GF-D8 (cell line): Measurements from ENCODE around the gene RPUSD3.
"Not testable (repeated sequence)": the region's sequence is repeated elsewhere in the genome, so short reads cannot be mapped to it uniquely, and the experiment has no call there.

Experiments
- DNase-seq: peaks from one replicate; lab custom pipeline; 2025; lab: John Stamatoyannopoulos, UW

RPUSD3 gene, protein sequence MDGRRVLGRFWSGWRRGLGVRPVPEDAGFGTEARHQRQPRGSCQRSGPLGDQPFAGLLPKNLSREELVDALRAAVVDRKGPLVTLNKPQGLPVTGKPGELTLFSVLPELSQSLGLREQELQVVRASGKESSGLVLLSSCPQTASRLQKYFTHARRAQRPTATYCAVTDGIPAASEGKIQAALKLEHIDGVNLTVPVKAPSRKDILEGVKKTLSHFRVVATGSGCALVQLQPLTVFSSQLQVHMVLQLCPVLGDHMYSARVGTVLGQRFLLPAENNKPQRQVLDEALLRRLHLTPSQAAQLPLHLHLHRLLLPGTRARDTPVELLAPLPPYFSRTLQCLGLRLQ

DNA sequence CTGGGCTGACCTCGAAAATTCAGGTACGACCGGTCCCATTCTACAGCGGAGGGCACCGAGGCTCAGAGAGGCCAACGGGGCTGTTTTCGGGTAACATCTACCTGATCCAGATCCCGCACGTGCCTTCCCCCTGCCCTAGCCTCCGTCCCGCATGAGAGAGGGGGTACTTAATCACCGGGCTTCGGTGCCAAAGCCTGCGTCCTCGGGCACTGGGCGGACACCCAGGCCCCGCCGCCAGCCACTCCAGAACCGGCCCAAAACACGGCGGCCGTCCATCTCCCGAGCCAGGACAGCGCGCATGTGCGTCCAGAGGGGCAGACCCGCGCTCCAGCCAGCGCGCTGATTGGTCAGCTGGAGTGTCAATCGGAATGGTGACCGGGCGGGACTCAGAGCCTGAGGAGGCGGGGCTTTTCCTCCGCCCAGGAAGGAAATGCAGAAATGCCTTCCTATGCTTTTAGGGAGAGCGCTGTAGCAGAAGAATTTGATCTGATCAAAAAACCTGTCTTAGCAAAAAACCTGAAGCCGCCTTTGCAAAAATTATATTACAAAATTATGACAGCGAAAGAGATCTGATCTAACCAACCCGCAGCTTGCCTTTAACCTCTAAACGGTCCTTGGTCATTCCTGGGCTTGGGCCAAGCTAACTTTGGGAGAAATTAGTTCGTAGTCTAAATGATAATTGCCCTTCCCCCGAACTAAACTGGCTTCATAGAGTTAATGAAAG, at the start of gene RPUSD3:
RPUSD3 (minus strand) TSS at position 294 of the 724 bp plus-strand sequence; CDS start at position 276, 18 bp downstream.
- DNase-seq: peak; percentile 83

DNA sequence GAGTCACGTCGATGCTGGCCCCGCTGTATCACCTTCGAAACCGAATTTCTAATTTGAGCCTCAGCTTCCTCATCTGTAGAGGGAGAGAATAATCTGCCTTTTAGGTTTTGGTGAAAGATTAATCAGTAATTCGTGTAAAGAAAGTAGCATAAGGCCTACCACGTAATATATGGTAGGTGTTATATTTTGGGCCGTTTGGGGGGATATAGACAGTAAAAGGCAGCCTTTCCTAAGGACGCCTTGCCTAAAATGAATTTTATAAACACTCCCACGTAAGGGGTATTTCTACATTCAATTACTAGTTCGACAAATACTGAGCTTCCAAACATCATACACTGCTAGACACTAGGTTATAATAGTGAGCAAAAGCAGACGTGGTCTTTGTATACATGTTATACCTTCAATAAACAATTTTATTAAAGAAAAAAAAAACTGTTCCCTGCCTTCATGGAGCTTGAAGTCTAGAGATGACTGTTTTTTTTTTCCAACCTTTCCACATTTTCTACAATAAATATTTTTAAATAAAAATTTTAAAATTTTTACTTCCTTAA, 47.3 kb upstream of the RPUSD3 start:
- no peak for DNase-seq

DNA sequence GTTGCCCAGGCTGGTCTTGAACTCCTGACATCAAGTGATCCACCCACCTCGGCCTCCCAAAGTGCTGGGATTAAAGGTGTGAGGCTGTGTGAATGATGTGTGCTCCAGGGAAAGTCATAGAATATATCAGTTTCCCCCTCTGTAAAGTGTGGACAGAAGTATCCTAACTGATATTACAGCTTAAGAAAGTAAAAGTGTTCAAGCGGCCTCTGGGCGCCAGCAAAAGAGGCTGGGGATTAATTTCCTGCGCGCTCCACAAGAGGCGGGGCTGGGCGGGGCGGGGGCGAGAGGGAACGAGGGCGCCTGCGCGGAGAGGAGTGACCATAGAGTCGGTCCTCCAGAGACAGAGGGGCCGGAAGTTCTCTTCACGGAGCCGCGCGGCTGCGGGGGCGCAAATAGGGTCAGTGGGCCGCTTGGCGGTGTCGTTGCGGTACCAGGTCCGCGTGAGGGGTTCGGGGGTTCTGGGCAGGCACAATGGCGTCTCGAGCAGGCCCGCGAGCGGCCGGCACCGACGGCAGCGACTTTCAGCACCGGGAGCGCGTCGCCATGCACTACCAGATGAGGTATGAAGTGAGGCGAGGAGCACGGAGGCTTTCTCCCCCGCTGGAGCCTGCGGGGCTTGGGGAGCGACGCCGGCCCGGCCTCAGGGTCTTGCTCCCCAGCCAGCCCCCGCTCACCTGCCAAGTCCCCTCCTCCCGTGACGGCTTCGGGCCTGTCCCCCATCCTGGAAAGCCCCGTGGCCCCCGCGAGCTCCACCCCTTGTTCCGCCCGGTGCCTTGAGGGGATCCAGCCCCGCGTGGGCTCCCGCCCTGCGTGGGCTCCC, 46.7 kb upstream of the RPUSD3 start, which contains the start of gene JAGN1:
JAGN1 (plus strand) TSS at position 362 of the 823 bp plus-strand sequence; CDS start at position 475, 113 bp downstream.
- DNase-seq: peak; percentile 44

DNA sequence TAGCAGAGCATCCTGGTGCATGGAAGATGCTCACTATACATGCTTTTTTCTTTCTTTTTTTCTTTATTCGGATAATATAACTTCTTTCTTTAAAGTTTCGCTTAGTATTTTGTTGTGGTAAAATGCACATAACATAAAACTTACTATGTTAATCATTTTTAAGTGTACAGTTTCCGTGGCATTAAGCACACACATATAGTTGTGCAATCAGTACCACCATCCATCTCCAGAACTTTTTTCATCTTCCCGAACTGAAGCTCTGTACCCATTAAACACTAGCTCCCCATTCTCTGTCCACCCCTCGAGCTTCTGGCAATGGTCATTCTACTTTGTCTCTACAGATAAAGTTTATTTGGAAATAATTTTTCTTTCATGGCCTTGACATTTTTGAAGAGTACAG, 45.6 kb upstream of the RPUSD3 start:
- no peak for DNase-seq

DNA sequence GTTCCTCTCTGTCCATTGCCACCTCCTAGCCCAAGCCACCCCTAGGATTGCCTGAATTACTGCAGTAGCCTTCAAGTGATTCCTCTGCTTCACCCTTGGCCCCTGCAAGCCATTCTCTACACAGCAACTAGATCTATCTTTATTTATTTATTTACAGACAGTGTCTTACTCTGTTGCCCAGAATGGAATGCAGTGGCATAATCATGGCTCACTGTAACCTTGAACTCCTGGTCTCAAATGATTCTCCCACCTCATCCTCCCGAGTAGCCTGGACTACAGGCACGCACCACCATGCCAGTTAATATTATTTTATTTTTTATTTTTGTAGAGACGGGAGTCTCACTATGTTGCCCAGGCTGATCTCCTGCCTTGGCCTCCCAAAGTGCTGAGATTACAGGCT, 44.7 kb upstream of the RPUSD3 start:
- no peak for DNase-seq

DNA sequence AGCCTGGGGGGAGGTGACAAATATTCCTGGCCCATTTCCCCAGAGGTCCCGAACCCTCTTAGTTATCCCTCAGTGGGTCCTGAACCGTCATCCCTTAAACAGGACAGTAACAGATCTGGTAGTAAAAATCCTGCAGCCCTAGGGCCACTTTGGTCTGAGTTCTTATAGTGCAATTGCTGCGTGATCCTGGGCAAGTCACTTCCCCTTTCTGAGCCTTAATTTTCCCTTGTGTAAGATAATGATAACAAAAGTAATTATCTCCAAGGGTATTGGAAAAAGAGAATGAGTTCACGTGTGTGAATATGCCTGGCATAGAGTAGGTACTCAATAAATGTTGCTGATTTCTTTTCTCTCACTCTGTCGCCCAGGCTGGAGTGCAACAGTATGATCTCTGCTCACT, 43.7 kb upstream of the RPUSD3 start:
- no peak for DNase-seq

DNA sequence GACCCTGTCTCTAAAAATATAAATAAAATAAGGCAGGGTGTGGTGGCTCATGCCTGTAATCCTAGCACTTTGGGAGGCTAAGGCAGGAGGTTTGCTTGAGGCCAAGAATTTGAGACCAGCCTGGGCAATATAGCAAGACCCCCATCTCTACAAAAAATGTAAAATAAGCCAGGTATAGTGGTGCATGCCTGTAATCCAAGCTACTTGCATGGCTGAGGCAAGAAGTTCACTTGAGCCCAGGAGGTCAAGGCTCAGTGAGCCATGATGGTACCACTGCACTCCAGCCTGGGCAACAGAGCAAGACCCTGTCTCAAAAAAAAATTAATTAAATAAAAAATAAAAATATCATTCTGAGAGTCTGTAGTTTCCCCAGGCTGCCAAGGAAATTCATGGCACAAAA, 42.5 kb upstream of the RPUSD3 start:
- DNase-seq: no peak

DNA sequence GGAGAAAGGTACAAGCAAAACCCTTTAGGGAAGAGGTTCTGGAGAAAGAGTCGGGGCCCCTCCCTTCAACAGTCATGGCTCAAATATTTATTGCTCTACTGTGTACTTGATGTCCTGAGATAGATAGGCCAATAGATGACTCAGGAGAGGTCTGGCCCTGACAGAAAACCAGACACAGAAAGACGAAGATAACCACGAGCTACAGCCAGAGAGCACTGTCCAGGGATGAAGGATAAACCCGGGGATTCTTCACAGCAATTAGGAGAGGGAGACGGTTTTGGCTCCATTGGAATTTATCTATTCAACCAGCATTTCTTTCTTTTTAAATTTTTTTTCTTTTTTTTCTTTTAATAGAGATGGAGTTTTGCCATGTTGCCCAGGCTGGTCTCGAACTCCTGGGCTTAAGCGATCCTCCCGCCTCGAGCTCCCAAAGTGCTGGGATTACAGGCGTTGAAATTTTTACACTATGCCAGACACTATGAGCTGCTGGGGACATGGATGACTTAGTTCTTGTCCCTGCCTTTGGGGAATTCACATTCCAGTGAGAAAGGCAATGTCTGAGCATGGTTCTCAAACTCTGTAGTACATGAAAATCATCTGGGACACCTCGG, 40.9 kb upstream of the RPUSD3 start:
- DNase-seq: no peak

DNA sequence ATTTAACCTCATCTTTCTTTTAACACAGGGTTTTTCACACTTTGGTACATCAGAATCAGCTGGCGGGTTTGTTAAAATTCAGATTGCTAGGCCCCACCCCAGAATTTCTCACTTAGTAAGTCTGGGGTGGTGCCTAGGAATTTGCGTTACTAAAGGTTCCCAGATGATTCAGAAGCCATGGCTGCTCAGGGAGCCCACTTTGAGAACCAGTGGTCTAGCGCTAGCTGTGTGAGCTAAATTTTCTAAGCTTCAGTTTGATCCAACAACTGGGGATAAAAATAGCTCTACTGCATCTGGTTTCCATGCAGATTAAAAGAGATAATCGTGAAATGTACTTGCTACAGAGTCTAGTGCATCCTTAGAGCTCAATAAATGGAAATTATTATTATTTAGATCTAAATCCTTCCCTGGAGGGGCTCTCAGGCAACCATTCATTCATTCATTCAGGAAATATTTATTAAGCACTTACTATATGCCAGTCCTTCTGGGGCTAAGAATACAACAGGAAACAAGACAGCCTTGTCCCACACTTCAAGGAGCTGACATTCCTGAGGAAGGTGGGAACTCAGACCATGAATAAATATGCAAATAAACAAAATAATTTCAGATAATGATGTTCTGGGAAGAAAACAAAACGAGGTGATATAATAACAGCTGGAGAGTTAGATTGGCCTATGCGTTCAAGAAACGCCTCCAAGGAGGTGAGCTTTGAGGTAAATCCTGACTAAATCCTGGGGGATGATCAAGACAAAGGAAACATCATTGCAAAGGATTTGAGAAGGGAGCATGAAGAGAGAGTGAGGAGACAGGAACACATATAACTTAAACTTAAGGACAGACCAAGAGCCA, 40.1 kb upstream of the RPUSD3 start:
- no peak for DNase-seq

DNA sequence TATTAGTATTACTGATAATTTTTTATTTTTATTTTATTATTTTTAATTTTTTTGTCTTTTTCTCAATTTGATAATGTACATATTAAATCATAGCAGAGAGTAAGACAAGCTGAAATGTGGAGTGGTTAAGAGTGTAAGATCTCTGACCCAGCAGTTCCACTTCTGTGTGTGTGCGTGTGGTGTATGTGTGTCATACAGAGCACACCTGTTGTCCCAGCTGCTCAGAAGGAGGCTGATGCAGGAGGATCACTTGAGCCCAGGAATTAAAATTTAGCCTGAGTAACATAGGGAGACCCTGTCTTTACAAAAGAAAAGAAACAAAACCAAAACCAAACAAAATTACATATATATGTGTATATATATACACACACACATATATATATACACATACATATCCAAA, 37.6 kb upstream of the RPUSD3 start:
- no peak for DNase-seq

DNA sequence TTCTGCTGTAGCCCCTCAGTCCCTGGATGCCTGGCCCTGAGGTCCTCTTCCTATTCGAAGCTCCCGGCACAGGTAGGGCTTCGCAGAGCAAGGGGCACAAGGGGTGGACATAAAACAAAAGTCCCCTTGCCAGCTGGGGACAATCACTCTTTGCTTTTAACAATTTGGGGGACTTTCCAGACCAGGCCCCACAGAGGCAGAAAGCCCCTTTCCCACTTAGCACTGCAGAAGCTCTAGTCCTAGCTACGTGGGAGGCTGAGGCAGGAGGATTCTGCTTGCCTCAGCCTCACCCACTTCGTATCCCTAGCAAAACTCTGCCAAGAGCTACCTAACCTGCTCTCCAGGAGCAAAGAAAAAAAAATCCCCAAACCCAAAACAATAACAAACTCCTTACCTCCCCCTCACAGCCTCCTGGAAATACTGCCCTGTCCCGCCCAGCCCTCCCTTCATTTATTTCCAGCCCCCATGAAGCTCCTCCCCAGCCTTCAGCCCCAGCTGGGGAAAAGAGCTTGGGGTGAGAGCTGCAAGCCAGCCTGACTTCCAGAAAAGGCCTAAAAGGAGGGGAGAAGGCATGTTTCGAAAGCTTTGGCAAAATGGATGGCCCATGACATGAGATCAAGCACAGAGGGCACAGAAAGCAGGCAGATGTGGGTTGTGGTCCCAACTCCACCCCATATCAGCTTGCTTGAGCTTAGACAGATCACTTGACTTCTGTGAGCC, 36.2 kb upstream of the RPUSD3 start, which contains the start of gene CIDEC:
CIDEC (minus strand) TSS at position 424 of the 720 bp plus-strand sequence. CDS start 1,767 bp downstream, outside the sequence.
- no peak for DNase-seq

DNA sequence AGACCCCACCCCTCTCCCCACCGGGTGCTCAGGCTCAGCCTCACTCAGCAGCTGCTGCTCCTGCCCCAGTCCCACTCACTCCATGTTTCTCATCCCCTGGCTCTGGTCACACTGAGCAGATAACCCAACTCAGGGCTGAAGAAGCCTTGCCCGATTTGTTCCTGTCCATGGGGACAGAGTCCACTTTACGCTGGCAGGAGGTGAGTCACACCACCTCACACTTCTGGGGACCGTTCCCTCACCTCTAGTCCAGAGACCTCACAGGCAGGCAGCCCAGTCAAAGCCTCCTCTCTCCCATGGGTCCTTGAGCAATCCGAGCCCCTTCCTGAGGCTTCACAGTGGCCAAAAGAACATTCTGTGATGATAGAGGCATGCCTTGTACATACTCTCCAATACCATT, 34.9 kb upstream of the RPUSD3 start:
- no peak for DNase-seq

DNA sequence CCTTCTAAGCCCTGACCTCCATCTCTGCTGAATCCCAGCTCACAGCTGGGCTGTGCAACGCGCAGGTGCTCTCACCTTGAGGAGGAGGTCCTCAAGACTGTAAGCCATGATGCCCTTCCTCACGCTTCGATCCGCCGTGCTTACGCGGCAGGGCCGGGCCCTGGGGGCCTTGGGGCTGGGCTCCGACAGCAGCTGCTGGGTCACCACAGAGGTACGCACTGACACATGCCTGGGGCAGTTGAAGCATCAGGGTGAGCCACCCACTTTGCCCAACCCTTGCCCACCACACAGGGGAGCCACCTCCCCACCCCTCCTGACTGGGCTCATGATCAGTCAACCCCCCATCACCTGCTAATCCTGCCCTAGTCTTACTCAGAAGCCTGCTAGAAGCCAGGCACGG, 33.2 kb upstream of the RPUSD3 start:
- no peak for DNase-seq

DNA sequence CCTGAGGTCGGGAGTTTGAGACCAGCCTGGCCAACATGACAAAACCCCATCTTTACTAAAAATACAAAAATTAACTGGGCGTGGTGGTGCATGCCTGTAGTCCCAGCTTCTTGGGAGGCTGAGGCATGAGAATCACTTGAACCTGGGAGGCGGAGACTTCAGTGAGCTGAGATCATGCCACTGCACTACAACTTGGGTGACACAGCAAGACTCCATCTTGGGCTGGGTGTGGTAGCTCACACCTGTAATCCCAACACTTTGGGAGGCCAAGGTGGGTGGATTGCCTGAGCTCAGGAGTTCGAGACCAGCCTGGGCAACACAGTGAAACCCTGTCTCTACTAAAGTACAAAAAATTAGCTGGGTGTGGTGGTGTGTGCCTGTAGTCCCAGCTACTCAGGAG, 32.4 kb upstream of the RPUSD3 start:
- DNase-seq: not testable (repeated sequence)

DNA sequence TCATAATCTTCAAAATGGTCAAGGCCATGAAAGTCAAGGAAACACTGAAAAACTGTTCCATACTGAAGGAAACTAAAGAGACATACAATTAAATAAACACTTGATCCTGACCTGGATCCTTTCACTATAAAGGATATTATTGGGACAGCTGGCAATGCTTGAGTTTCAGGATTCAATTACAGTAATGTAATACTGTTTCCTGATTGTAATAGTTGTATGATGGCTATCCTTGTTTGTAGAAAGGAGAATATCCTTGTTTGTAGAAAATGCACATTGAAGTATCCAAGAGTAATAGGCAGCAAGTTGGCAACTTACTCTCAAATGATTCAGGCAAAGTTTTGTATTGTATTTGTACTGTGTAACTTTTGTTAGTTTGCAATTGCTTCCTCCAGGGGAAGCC, 31.6 kb upstream of the RPUSD3 start:
- no peak for DNase-seq

DNA sequence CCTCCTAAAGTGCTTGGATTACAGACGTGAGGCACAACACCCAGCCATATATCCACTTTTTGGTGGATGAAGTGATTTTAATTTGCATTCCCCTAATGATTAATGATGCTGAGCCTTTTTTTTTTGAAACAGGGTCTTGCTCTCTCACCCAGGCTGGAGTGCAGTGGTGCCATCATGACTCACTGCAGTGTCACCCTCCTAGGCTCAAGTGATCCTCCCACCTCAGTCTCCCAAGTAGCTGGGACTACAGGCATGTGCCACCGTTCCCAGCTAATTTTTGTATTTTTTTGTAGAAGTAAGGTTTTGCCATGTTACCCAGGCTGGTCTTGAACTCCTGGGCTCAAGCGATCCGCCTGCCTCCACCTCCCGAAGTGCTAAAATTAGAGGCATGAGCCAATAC, 28.3 kb upstream of the RPUSD3 start:
- not testable (repeated sequence) for DNase-seq

DNA sequence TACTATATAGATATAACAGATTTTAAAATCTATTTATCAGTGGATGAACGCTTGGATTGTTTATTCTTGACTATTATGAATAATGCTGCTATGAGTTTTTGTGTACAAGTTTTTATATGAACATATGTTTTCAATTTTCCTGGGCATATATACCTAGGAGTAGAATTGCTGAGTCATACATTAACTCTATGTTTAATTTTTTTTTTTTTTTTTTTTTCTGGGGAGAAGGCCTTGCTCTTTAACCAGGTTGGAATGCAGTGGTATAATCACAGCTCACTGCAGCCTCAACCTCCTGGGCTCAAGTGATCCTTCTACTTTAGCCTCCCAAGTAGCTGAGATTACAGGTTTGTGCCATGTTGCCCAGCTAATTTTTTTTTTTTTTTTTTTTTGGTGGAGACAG, 27.2 kb upstream of the RPUSD3 start:
- no peak for DNase-seq

DNA sequence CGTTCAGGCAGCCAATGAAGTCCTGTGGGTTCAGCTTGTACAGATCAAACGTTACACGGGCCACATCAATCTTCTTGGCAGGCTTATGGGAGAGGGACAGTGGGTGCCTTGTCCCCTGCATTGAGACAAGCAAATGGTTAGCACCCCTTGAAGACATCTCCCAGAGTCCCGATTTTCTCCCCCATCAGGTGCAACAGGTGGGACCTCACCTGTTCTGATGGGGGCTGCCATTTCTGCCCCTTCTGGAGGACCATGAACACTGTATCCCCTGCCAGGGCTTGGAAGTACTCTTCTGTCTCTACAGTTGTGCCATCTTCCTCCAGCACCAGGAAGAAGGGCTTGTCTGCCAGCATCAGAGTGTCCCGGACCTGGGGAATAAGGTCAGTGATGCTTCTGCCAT, 26.1 kb upstream of the RPUSD3 start:
- DNase-seq: no peak

DNA sequence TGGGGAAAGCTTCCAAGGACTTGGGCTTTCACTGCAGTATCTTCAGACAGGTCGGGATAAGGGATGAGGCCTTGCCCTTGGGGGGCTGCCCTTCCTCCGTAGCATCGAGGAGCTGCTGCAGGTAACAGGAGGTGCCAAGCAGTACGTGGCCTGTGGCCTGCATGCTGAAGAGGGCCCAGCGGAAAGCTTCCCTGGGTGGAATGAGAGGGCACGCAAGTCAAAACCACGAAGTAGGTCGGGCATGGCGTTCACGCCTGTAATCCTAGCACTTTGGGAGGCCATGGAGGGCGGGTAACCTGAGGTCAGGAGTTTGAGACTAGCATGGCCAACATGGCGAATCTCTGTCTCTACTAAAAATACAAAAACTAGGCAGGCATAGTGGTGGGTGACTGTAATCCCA, 23.3 kb upstream of the RPUSD3 start:
- no peak for DNase-seq

DNA sequence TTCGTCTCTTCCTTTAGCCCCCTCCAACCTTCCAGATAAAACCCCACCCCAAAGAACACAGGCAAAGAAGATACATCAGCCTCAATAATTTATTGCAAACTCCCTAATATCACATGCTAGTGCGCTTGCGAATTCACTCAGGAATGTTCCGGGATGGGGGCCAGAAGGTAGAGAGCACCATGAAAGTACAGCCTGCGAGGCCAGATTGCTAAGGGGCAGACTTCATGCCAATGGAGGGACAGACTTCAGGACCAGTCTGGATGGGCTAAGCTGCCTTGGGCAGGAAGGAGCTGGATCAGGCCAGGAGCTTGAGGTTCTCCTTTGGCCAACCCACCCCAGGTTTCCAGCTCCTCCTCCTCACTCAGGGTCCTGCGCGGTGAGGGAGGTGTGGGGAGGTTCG, 22.8 kb upstream of the RPUSD3 start:
- no peak for DNase-seq
